HCT116 (cell line): ENCODE data around the gene PDE9A. TPM values are rescaled to one million over a fixed set of nuclear protein-coding genes. Genes with fewer than 3 reads are reported as not detected.

Experiments used
- ATAC-seq: fragments of 200-7000 bp; cut with Tn5 transposase; 2 replicates; pipeline ENCODE4 v1.9.1; 2020; ENCODE audit warnings: mild to moderate bottlenecking, moderate library complexity
- BruUV-seq: library from RNA; stranded (reverse); fragments of 400-500 nt; replicated peaks from 2 replicates; lab custom pipeline; 2021; lab: Mats Ljungman, UMichigan
- CTCF ChIA-PET: fragments of 300-600 bp; sonication (Branson Sonifier 250); formaldehyde crosslinking; loops from one replicate; lab custom pipeline; 2021; ENCODE audit warnings: antibody characterized with exemption; lab: Charles Lee
- POLR2A ChIA-PET: fragments of 300-600, 350-600 bp; sonication (Branson Sonifier 250); formaldehyde crosslinking; loops from one replicate; lab custom pipeline; 2021; ENCODE audit warnings: antibody characterized with exemption; lab: Charles Lee
- RAD21 ChIA-PET, 2 experiments: fragments of 300-600 bp; sonication (Branson Sonifier 250); formaldehyde crosslinking; loops; one replicate each; lab custom pipeline; 2023; ENCODE audit warnings: low total read pairs in 2 of 2; ENCODE audit not compliant: uncharacterized antibody in 2 of 2, unreplicated experiment in 2 of 2, low non-redundant PET in 1 of 2; lab: Charles Lee
- DNase-seq: peaks from one replicate; pipeline ENCODE4 v3.0.0-alpha.2; 2010; ENCODE audit warnings: low read depth, low spot score
- H2AFZ ChIP-seq: fragments of 200-600 bp; shearing (Covaris generic), sonication (generic); 2 replicates; pipeline ENCODE4 v1.6.1; 2017; ENCODE audit warnings: low read depth, mixed run types, mixed read lengths, antibody characterized with exemption, low read length; ENCODE audit not compliant: poor library complexity, severe bottlenecking
- H3K27ac ChIP-seq: 2 replicates; pipeline ENCODE4 v1.5.1; 2012; ENCODE audit warnings: low read depth, low read length
- H3K27me3 ChIP-seq: fragments of 200-600 bp; sonication (generic); 2 replicates; pipeline ENCODE4 v1.6.1; 2016; ENCODE audit warnings: mixed run types, low read length, mixed read lengths; ENCODE audit not compliant: insufficient read depth
- H3K36me3 ChIP-seq, 2 experiments: fragments of 200-500 bp in 1 of 2; fragments of 200-600 bp in 1 of 2; sonication (Bioruptor generic) in 1 of 2; sonication (generic) in 1 of 2; 2 replicates each; pipeline versions ENCODE4 v1.5.1 to v1.6.1; 2014 to 2016; ENCODE audit warnings: low read length in 2 of 2, inconsistent platforms in 1 of 2, mixed read lengths in 1 of 2, mixed run types in 1 of 2; ENCODE audit not compliant: insufficient read depth in 2 of 2, control insufficient read depth in 1 of 2
- H3K4me1 ChIP-seq, 2 experiments: fragments of 200-600 bp in 1 of 2; sonication (generic) in 1 of 2; 2 replicates each; pipeline versions ENCODE4 v1.5.1 to v1.6.1; 2012 to 2017; ENCODE audit warnings: low read length in 2 of 2, inconsistent platforms in 1 of 2, mild to moderate bottlenecking in 1 of 2, mixed read lengths in 1 of 2, mixed run types in 1 of 2, moderate library complexity in 1 of 2; ENCODE audit not compliant: insufficient read depth in 2 of 2, control insufficient read depth in 1 of 2
- H3K4me2 ChIP-seq: fragments of 200-600 bp; sonication (generic); 2 replicates; pipeline ENCODE4 v1.6.1; 2017; ENCODE audit warnings: mixed run types, low read length, mixed read lengths
- H3K4me3 ChIP-seq, 2 experiments: fragments of 200-600 bp in 1 of 2; sonication (generic) in 1 of 2; replicated peaks in 1 of 2; 2 replicates each; pipeline ENCODE4 v1.5.1; 2011 to 2016; ENCODE audit warnings: low read length in 2 of 2, control low read depth in 1 of 2, low read depth in 1 of 2, mild to moderate bottlenecking in 1 of 2, mixed read lengths in 1 of 2, mixed run types in 1 of 2
- H3K79me2 ChIP-seq: fragments of 200-600 bp; sonication (generic); 2 replicates; pipeline ENCODE4 v1.6.1; 2017; ENCODE audit warnings: mild to moderate bottlenecking, mixed run types, low read length, moderate library complexity, mixed read lengths; ENCODE audit not compliant: insufficient read depth
- H3K9ac ChIP-seq: fragments of 200-600 bp; sonication (generic); 2 replicates; pipeline ENCODE4 v1.6.1; 2016; ENCODE audit warnings: low read length, mixed read lengths
- H3K9me2 ChIP-seq: fragments of 200-600 bp; sonication (generic), shearing (Covaris generic); 2 replicates; pipeline ENCODE4 v1.6.1; 2017; ENCODE audit warnings: mixed run types, mild to moderate bottlenecking, moderate library complexity; ENCODE audit not compliant: insufficient read depth
- H3K9me3 ChIP-seq, 2 experiments: fragments of 200-500 bp in 1 of 2; fragments of 200-600 bp in 1 of 2; sonication (Bioruptor generic) in 1 of 2; sonication (generic) in 1 of 2; 2 replicates each; pipeline ENCODE4 v1.6.1; 2014 to 2017; ENCODE audit warnings: low read length in 2 of 2, mixed read lengths in 2 of 2, inconsistent platforms in 1 of 2, low read depth in 1 of 2, mild to moderate bottlenecking in 1 of 2, mixed run types in 1 of 2, moderate library complexity in 1 of 2; ENCODE audit not compliant: control insufficient read depth in 1 of 2, insufficient read depth in 1 of 2
- H4K20me1 ChIP-seq: fragments of 200-600 bp; sonication (generic), shearing (Covaris generic); 2 replicates; pipeline ENCODE4 v1.6.1; 2017; ENCODE audit warnings: mixed run types, mild to moderate bottlenecking, moderate library complexity; ENCODE audit not compliant: insufficient read depth
- ATF3 ChIP-seq: IDR thresholded peaks from 2 replicates; pipeline ENCODE4 v1.6.1; 2012
- ELF1 ChIP-seq: IDR thresholded peaks from 2 replicates; pipeline ENCODE4 v1.6.1; 2012; ENCODE audit warnings: low read depth, borderline replicate concordance
- EZH2 ChIP-seq: fragments of 200-600 bp; sonication (generic); IDR thresholded peaks from 2 replicates; pipeline ENCODE4 v1.6.1; 2017; ENCODE audit warnings: antibody characterized with exemption, mixed run types
- EZH2phosphoT487 ChIP-seq: fragments of 200-600 bp; IDR thresholded peaks from 2 replicates; pipeline ENCODE4 v1.6.1; 2018; ENCODE audit warnings: antibody characterized with exemption, borderline replicate concordance
- POLR2AphosphoS5 ChIP-seq: IDR thresholded peaks from 2 replicates; pipeline ENCODE4 v1.6.1; 2011; ENCODE audit warnings: mild to moderate bottlenecking, low read depth, low read length, moderate library complexity
- RAD21 ChIP-seq: IDR thresholded peaks from 2 replicates; pipeline ENCODE4 v1.6.1; 2012; ENCODE audit warnings: low read depth, mild to moderate bottlenecking
- SP1 ChIP-seq: IDR thresholded peaks from 2 replicates; pipeline ENCODE4 v1.6.1; 2012; ENCODE audit warnings: low read depth
- SRF ChIP-seq: IDR thresholded peaks from 2 replicates; pipeline ENCODE4 v1.6.1; 2012; ENCODE audit warnings: low read depth
- ZFX ChIP-seq: fragments of 450-650 bp; IDR thresholded peaks from 2 replicates; pipeline ENCODE4 v1.6.1; 2017
- ZNF274 ChIP-seq: fragments of 200-500 bp; sonication (Bioruptor generic); IDR thresholded peaks from 2 replicates; pipeline ENCODE4 v1.6.1; 2014; ENCODE audit warnings: mild to moderate bottlenecking, low read depth, low read length, inconsistent platforms
- intact Hi-C: fragments of 100-400 bp; cut with micrococcal nuclease; formaldehyde crosslinking; loops from 2 replicates; pipeline ENCODE4 v1.10.0; 2022
- total RNA-seq: library from RNA; stranded (reverse); gene quantifications from one replicate; pipeline ENCODE4 v1.2.1, GENCODE V29; 2021; ENCODE audit not compliant: unreplicated experiment
- TF ChIP-seq, protein P1 (sequence below): IDR thresholded peaks from 2 replicates; pipeline ENCODE4 v1.6.1; 2011; ENCODE audit warnings: mild to moderate bottlenecking, low read length, moderate library complexity; ENCODE audit not compliant: insufficient replicate concordance; ENCODE audit errors: extremely low read depth
- TF ChIP-seq, protein P2 (sequence below), 3 experiments: fragments of 200-600 bp in 1 of 3; sonication (generic) in 1 of 3; IDR thresholded peaks in 2 of 3; conservative IDR thresholded peaks in 1 of 3; 2 replicates each; pipeline ENCODE4 v1.5.1; 2012 to 2017; ENCODE audit warnings: low read depth in 2 of 3, low read length in 2 of 3, antibody characterized with exemption in 1 of 3, borderline replicate concordance in 1 of 3, control low read depth in 1 of 3, mild to moderate bottlenecking in 1 of 3, mixed read lengths in 1 of 3, mixed run types in 1 of 3, moderate library complexity in 1 of 3; ENCODE audit not compliant: insufficient read depth in 1 of 3

Gene PDE9A
- total RNA-seq, 1 experiment from 2014 or later, result 31.4 TPM

GRCh38 chr21:42780617-42781016 is 127.2 kb downstream of the PDE9A start:
- 0 out of 4 replicates have a peak, but pooled peaks cover 0 to 2% of the 10 kb centered on the region in 2 experiments for H3K36me3 ChIP-seq
- no peak overlapping the region for H3K4me2 ChIP-seq
- RAD21 ChIA-PET, result no interaction called here
- H4K20me1 ChIP-seq, result no peaks in the 10 kb centered on the region
- peaks cover 0 to 7% of the 10 kb centered on the region in 2 experiments; a peak in 1 of 4 replicates for H3K4me1 ChIP-seq
- no peaks in the 10 kb centered on the region for H3K79me2 ChIP-seq
- H3K4me3 ChIP-seq, result no peak overlapping the region
- TF ChIP-seq SP1, result no peak
- no peak for TF ChIP-seq RAD21
- no peak for TF ChIP-seq EZH2phosphoT487
- TF ChIP-seq POLR2AphosphoS5, result no peak
- no peak for TF ChIP-seq ZNF274
- TF ChIP-seq ATF3, result no peak
- TF ChIP-seq, protein P1, sequence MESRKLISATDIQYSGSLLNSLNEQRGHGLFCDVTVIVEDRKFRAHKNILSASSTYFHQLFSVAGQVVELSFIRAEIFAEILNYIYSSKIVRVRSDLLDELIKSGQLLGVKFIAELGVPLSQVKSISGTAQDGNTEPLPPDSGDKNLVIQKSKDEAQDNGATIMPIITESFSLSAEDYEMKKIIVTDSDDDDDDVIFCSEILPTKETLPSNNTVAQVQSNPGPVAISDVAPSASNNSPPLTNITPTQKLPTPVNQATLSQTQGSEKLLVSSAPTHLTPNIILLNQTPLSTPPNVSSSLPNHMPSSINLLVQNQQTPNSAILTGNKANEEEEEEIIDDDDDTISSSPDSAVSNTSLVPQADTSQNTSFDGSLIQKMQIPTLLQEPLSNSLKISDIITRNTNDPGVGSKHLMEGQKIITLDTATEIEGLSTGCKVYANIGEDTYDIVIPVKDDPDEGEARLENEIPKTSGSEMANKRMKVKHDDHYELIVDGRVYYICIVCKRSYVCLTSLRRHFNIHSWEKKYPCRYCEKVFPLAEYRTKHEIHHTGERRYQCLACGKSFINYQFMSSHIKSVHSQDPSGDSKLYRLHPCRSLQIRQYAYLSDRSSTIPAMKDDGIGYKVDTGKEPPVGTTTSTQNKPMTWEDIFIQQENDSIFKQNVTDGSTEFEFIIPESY, result no peak
- no peak for TF ChIP-seq ZFX
- no peak for TF ChIP-seq ELF1
- no peak for TF ChIP-seq EZH2
- TF ChIP-seq, protein P2, sequence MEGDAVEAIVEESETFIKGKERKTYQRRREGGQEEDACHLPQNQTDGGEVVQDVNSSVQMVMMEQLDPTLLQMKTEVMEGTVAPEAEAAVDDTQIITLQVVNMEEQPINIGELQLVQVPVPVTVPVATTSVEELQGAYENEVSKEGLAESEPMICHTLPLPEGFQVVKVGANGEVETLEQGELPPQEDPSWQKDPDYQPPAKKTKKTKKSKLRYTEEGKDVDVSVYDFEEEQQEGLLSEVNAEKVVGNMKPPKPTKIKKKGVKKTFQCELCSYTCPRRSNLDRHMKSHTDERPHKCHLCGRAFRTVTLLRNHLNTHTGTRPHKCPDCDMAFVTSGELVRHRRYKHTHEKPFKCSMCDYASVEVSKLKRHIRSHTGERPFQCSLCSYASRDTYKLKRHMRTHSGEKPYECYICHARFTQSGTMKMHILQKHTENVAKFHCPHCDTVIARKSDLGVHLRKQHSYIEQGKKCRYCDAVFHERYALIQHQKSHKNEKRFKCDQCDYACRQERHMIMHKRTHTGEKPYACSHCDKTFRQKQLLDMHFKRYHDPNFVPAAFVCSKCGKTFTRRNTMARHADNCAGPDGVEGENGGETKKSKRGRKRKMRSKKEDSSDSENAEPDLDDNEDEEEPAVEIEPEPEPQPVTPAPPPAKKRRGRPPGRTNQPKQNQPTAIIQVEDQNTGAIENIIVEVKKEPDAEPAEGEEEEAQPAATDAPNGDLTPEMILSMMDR (IDR thresholded peaks at IDR 0.05 in 2 of 3, conservative IDR thresholded peaks at IDR 0.05 in 1 of 3; ENCODE audit: borderline replicate concordance in 1 of 3, insufficient read depth in 1 of 3, low read depth in 2 of 3, low read length in 2 of 3), result no peak
- no peak for TF ChIP-seq SRF
- no peaks in the 10 kb centered on the region for H3K9me2 ChIP-seq
- H3K27ac ChIP-seq, result no peak overlapping the region
- H3K9me3 ChIP-seq, result no peaks in the 10 kb centered on the region
- POLR2A ChIA-PET, result no interaction called here
- CTCF ChIA-PET, result interaction anchor here (0.5 kb wide), 1 partner anchor 1440 kb away, joined by 3 read pairs; no protein-coding TSS in a partner anchor
- peaks cover 5% of the 10 kb centered on the region; the same call in 1 of the 2 replicates for H3K27me3 ChIP-seq
- DNase-seq, result no peak
- no peak for ATAC-seq
- intact Hi-C loops, result no loop called here
- H2AFZ ChIP-seq, result no peak overlapping the region
- BruUV-seq, result no TSS peak
- no peak overlapping the region for H3K9ac ChIP-seq
